NCI-H1694 treated with DMSO at 0.1 percent for 48 hours (cell line): ENCODE data around the gene C16orf95.
"Not testable (repeated sequence)": the region's sequence is repeated elsewhere in the genome, so short reads cannot be mapped to it uniquely, and the experiment has no call there.

Experiments
- DNase-seq: peaks from one replicate; lab custom pipeline; 2025; lab: John Stamatoyannopoulos, UW

Gene C16orf95

DNA sequence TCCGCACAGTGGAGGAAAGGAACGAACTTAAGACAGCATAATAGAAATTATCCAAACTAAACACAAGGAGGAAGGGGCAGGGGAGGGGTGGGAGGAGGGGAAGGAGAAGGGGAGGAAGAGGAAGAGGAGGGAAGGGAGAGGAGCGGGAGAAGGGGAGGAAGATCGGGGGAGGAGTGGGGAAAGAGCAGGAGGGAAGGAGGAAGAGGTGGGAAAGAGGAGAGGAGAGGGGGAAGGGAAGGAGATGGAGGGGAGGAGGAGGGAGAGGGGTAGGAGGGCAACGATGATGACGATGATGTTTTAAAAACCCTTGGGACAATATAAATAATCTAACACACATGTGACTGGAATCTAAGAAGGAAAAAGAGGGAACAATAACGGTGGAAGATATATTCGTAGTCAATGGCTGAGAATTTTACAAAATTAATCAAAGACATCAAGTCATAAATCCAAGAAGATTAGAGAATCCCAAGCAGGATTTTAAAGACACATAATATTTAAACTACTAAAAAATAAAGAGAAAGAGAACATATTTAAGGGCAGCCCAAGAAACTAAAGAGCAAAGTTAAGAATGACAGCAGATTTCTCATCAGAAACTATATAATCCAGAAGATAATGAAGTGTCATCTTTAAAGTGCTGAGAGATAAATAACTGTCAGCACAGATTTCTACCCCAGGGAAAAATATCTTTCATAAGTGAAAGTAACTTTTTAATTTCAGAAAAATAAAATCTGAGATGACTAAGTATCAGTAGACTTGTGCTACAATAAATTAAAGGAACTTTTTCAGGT is 30.2 kb downstream of the C16orf95 start:
- DNase-seq: no peak

DNA sequence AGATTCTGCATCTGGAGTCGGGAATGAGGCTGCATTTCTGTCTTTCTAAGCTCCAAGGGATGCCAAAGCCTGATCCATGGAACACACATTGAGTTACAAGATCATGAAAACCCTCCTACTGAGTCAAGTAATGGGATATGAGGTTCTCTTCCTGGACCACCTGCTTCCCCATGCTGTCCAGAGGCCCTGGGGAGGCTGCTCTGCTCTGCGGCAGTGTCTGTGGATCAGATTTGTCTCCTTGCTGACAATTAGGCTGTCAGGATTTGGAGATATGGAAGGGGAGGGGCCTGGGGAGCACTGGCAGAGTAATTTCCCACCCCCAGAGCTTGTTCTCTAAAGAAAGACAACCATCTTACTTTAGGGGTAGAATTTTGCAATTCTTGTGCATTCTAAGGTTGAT is 33.0 kb downstream of the C16orf95 start:
- DNase-seq: no peak

- DNase-seq: no peak
Measured at GRCh38 chr16:87279094-87279658, 38.0 kb downstream of the C16orf95 start.

GRCh38 chr16:87278191-87279093 is 38.8 kb downstream of the C16orf95 start:
- DNase-seq: no peak

DNA sequence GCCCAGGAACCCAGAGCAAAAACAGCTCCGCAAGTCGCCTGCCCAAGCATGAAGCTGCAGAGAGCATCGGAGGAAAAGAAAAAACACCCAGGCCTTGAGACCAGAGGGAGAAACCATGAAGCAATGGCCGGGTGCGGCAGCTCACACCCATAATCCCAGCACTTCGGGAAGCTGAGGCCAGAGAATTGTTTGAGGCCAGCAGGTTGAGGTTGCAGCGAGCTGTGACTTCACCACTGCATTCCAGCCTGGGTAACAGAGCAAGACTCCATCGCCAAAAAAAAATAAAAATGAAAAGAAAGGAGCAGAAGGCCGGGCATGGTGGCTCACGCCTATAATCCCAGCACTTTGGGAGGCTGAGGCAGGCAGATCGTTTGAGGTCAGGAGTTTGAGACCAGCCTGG is 40.3 kb downstream of the C16orf95 start:
- DNase-seq: no peak

DNA sequence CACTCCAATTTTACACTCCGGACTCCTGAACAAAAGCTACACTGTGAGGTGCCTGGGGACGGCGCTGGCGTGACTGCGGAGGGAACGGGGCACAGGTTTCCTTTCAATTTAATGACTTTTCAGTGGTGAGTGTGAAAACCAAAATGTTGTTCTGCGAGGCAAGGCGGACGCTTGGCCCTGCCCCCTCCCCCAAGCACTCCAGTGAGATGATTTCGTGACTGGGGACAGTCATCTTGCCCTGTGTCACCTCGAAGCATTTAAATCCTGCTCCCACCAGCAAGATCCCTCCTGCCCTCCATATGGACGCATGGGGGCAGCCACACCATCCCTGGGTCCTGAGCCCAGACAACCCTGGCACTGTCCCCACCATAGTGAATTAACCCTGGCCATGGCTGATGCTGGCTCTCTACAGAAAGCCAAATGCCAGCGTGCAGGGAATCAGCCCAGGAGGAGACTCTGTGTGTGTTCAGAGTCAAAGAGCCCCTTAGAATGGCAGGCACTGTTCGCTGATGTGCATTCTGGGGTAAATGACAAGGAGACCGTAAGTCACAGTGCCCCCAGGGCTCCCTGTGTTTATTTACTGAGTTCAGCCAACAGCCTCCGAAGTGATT is 41.0 kb downstream of the C16orf95 start:
- DNase-seq: no peak

- DNase-seq: no peak
Measured at GRCh38 chr16:87274794-87275193, 42.4 kb downstream of the C16orf95 start.

- no peak for DNase-seq
Measured at GRCh38 chr16:87273471-87274030, 43.6 kb downstream of the C16orf95 start.

GRCh38 chr16:87271256-87271655 is 45.9 kb downstream of the C16orf95 start:
- DNase-seq: no peak

DNA sequence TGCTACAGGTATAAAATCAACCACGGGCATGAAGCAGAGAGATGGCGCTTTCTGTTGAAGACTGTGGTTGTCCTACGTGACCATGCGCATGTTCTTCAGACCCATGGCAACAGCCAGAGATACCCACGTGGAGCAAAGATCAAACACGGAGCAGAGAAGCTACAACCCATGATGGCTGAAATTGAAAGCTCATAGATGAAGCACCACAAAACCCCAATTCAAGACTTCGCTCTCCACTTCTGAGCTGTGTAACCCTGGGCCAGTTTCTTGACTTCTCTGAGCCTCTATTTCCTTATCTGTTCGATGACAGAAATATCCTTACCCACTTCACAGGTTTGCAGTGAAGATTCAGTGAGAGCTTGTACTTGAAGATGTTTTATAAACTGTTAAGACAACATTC is 49.6 kb downstream of the C16orf95 start:
- no peak for DNase-seq

DNA sequence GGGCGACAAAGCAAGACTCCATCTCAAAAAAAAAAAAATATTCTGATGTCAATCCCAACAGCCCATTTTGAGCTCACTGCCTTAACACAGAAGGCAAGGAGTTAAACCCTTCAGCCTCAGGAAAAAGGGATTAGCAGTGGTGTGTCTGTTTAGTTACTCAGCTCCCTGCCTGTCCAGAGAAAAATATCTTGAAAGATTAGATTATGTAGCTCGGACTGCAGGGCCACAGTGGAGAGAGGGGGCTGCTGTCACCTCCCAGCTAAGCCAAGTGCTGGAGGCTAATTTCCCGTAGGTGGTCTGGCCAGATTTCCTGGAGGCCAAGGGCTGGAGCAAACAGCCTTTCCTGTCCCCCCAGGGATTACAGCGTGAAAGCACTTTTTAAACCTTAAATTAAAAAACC is 50.3 kb downstream of the C16orf95 start:
- no peak for DNase-seq

GRCh38 chr16:87265261-87265660 is 51.9 kb downstream of the C16orf95 start:
- DNase-seq: no peak

DNA sequence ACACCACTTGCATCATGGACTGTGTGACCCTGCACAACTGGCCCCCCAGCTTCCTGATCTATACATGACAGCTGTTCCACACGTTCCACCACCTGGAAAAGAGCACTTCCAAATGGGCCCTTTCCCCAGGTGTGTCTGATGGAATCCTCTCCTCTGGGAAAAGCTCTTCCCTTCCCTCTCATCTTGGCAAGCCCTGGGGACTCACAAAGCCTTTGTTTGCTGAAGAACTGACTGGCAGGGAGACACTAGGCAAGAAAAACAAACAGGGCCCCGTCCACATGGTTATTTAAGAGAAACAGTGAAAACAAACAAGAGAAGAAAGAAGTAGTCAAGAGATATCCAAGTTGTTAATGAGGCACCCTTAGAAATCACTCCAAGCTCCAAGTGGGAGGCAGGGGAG is 52.6 kb downstream of the C16orf95 start:
- no peak for DNase-seq

DNA sequence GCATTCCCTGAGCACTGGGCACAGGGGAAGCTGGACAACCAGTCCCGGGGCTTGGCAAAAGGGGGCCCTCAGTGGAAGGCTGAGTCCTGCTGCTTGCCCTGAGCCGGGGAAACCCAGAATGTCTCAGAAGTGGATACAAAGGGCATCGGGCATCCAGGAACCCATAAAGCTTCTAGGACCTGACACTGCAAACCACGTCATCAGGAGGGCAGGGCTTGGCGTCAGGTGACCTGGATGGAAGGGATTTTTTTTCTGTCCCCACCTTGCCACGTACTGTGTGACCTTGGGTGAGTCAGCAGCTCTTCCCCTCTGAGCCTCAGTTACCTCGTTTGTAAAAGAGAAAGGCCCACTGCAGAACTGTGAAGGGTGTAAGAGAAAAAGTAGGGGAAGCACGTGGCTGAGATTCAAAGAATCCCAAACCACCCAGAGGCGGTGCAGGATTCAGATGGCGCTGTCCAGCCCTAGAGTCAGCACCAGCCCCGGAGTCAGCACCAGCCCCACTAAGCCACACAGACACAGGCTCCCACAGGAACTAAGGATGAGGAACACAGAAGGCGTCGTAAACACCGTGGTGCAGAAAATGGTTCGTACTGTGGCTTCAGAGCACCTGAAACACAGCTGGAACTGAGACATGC is 53.7 kb downstream of the C16orf95 start:
- no peak for DNase-seq

DNA sequence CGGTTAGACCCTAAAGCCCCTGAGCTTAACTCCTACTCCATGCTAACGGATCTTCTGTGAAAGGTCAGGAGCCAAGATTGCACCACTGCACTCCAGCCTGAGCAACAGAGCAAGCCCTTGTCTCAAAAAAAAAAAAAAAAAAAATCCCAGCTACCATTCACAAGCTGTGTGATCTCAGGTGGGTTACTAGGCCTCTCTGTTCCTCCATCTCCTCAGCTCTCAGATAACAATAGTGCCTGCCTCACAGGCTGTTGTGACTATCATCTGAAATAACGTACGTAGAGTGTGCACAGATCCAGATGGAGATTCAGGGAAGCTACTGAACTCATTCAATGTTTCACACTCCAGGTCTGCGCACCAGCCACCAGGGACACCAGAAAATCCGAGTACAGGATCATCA is 57.8 kb downstream of the C16orf95 start:
- DNase-seq: no peak

DNA sequence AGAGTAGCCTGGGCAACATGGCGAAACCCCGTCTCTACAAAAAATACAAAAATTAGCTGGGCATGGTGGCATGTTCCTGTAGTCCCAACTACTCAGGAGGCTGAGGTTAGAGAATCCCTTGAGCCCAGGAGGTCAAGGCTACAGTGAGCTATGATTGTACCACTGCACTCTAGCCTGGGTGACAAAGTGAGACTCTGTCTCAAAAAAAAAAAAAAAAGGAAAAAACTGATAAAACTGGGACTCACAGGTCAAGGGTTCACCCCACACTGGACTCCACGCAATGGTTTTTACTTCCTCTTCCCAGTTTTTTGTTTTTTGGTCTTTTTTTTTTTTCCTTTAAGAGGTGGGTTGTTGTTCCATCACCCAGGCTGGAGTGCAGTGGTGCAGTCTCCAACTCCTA is 58.5 kb downstream of the C16orf95 start:
- DNase-seq: not testable (repeated sequence)

GRCh38 chr16:87255866-87256265 is 61.3 kb downstream of the C16orf95 start:
- no peak for DNase-seq

- DNase-seq: no peak
Measured at GRCh38 chr16:87254734-87255133, 62.5 kb downstream of the C16orf95 start.

DNA sequence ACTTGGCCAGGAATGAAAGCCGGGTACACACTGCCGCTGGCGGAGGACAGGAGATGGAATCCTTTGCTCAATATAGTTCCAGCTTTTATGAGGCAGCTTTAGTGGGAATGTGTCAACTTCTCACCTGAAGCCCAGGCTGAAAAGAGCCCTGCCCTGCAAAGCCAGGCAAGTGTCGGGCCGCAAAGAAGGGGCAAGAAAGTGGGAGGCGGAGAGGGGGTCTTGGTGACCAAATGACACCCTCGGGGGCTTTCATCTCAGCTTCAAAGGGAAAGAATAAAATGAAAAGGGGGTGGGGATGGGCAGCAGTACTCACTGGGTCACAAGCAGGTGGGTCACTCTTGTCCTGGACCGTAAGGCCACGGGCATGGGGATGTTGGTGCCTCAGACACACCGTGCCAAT is 62.9 kb downstream of the C16orf95 start:
- no peak for DNase-seq

GRCh38 chr16:87253536-87253935 is 63.7 kb downstream of the C16orf95 start:
- DNase-seq: no peak
